Endothelial cell (in vitro differentiated cells): ENCODE results near the gene CSTB. TPM values are rescaled to one million over a fixed set of nuclear protein-coding genes. Genes with fewer than 3 reads are reported as not detected.

ENCODE experiments used
- DNase-seq: peaks from one replicate; pipeline ENCODE4 v3.0.0; 2021; ENCODE audit warnings: low spot score
- H3K27ac Mint-ChIP-seq: one replicate; pipeline ENCODE4 v1.8.0; 2021; ENCODE audit warnings: mixed read lengths, inconsistent platforms; ENCODE audit not compliant: unreplicated experiment
- H3K27me3 Mint-ChIP-seq: one replicate; pipeline ENCODE4 v1.8.0; 2021; ENCODE audit warnings: mild to moderate bottlenecking, moderate library complexity, mixed read lengths, inconsistent platforms; ENCODE audit not compliant: unreplicated experiment
- H3K36me3 Mint-ChIP-seq: one replicate; pipeline ENCODE4 v1.8.0; 2021; ENCODE audit warnings: mild to moderate bottlenecking, low read depth, mixed read lengths, inconsistent platforms; ENCODE audit not compliant: unreplicated experiment
- H3K4me1 Mint-ChIP-seq: one replicate; pipeline ENCODE4 v1.8.0; 2021; ENCODE audit warnings: mild to moderate bottlenecking, mixed read lengths, inconsistent platforms; ENCODE audit not compliant: unreplicated experiment
- H3K4me3 Mint-ChIP-seq: one replicate; pipeline ENCODE4 v1.8.0; 2021; ENCODE audit warnings: mild to moderate bottlenecking, mixed read lengths, inconsistent platforms; ENCODE audit not compliant: unreplicated experiment
- H3K9me3 Mint-ChIP-seq: one replicate; pipeline ENCODE4 v1.8.0; 2021; ENCODE audit warnings: mixed read lengths, inconsistent platforms; ENCODE audit not compliant: unreplicated experiment
- total RNA-seq: library from RNA; stranded (reverse); fragmentation: NEBNext Ultra II Directional; extraction: Animal tissue kit (Norgen Biotek cat#: 25700); gene quantifications from one replicate; pipeline ENCODE4 v1.2.1, GENCODE V29; 2021; ENCODE audit not compliant: unreplicated experiment
- TF ChIP-seq, protein P1 (sequence below): fragments of 200-600 bp; sonication (generic); IDR thresholded peaks from one replicate; pipeline ENCODE4 v1.5.0; 2021; ENCODE audit warnings: antibody characterized with exemption; ENCODE audit not compliant: unreplicated experiment

CSTB gene
- total RNA-seq, 1 donor from 2014 or later, result 66.5 TPM

DNA sequence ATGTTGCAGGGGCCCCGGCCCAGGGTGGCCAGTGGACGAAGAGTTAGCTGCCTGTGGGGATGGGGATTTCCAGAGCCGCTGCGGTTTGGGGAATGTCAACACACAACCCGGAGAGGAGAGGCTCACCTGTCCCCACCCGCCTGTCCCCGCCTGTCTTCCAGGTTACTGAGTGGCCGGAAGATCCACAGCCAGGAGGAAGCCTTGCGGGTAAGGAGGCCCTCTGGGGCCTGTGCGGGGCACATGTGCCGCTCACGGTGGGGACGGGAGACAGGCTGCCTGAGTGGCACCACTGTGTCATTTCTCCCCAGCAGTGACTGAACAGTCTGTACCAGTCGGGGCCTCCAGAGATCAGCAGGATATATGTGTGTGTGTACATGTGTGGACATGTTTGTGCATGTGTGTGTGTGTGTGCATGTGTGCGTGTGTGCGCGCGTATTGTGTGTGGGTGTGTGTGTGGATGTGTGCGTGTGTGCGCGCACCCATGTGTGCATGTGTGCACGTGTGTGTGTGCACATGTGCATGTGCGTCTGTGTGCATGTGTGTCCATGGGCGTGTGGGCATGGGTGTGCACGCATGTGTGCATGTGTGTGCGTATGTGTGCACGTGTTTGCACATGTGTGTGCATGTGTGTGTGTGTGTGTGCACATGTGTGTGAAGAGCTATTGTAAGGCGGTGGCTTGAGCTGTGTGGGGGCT lies 25.6 kb downstream of the CSTB start:
- Mint-ChIP-seq H3K36me3 (peaks cover 22% of the 10 kb centered on the region), H3K4me3 (peak overlapping the region; percentile 65), H3K9me3 (no peaks in the 10 kb centered on the region), H3K4me1 (no peaks in the 10 kb centered on the region), H3K27ac (peak overlapping the region; percentile 36), H3K27me3 (peaks cover 4% of the 10 kb centered on the region)
- no peak for DNase-seq
- TF ChIP-seq, protein P1, sequence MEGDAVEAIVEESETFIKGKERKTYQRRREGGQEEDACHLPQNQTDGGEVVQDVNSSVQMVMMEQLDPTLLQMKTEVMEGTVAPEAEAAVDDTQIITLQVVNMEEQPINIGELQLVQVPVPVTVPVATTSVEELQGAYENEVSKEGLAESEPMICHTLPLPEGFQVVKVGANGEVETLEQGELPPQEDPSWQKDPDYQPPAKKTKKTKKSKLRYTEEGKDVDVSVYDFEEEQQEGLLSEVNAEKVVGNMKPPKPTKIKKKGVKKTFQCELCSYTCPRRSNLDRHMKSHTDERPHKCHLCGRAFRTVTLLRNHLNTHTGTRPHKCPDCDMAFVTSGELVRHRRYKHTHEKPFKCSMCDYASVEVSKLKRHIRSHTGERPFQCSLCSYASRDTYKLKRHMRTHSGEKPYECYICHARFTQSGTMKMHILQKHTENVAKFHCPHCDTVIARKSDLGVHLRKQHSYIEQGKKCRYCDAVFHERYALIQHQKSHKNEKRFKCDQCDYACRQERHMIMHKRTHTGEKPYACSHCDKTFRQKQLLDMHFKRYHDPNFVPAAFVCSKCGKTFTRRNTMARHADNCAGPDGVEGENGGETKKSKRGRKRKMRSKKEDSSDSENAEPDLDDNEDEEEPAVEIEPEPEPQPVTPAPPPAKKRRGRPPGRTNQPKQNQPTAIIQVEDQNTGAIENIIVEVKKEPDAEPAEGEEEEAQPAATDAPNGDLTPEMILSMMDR, result no peak

- peaks cover 4% of the 10 kb centered on the region for H3K27me3 Mint-ChIP-seq
- DNase-seq, result no peak
- no peak overlapping the region for H3K4me3 Mint-ChIP-seq
- peaks cover 24% of the 10 kb centered on the region for H3K36me3 Mint-ChIP-seq
- H3K9me3 Mint-ChIP-seq, result no peaks in the 10 kb centered on the region
- no peak overlapping the region for H3K27ac Mint-ChIP-seq
- TF ChIP-seq, protein P1, result no peak
- H3K4me1 Mint-ChIP-seq, result no peaks in the 10 kb centered on the region
Measured at GRCh38 chr21:43749651-43750262, 26.4 kb downstream of the CSTB start.

DNA sequence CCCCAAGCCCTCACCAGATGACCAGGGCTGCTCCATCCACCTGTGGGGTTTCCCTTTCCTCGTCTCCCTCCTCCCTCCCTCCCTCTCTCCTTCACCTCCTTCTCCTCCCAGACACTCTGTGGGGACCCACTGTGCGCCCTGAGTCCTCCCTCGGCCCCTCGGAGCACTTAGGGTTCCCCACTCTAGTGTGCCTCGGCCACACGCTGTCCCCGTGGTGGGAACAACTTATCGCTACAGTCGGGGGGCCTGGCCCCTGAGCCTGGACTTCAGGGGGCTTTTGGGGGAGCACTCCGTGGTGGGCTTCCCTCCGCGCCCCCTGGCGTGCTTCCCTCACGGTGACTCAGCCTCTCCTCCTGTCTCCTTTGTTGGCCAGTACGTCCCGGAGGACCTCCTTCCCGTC lies 27.5 kb downstream of the CSTB start:
- H3K4me1 Mint-ChIP-seq, result no peaks in the 10 kb centered on the region
- H3K27ac Mint-ChIP-seq, result no peak overlapping the region
- peaks cover 18% of the 10 kb centered on the region for H3K36me3 Mint-ChIP-seq
- H3K4me3 Mint-ChIP-seq, result no peak overlapping the region
- H3K27me3 Mint-ChIP-seq, result peaks cover 4% of the 10 kb centered on the region
- no peak for DNase-seq
- TF ChIP-seq, protein P1, result no peak
- no peaks in the 10 kb centered on the region for H3K9me3 Mint-ChIP-seq

GRCh38 chr21:43745772-43746517 lies 30.2 kb downstream of the CSTB start:
- H3K27me3 Mint-ChIP-seq, result no peaks in the 10 kb centered on the region
- H3K4me1 Mint-ChIP-seq, result no peaks in the 10 kb centered on the region
- H3K27ac Mint-ChIP-seq, result no peak overlapping the region
- H3K36me3 Mint-ChIP-seq, result peaks cover 10% of the 10 kb centered on the region
- H3K4me3 Mint-ChIP-seq, result no peak overlapping the region
- TF ChIP-seq, protein P1, result no peak
- H3K9me3 Mint-ChIP-seq, result no peaks in the 10 kb centered on the region
- no peak for DNase-seq
